Erythroblast (primary cell): Measurements from ENCODE around the gene TTC7B.

Source experiments
- GATA1 ChIP-seq: IDR thresholded peaks from 2 replicates; pipeline ENCODE4 v1.6.1; 2011; ENCODE audit warnings: low read depth, mild to moderate bottlenecking, control low read depth, low read length, moderate library complexity
- POLR2A ChIP-seq: IDR thresholded peaks from 2 replicates; pipeline ENCODE4 v1.6.1; 2011; ENCODE audit warnings: mild to moderate bottlenecking, low read length

- TF ChIP-seq POLR2A, result no peak
- no peak for TF ChIP-seq GATA1
These were observed 296.8 kb downstream of the TTC7B start for GRCh38 chr14:90519262-90519920.
